ENCODE results near the gene PCLAF.

DNA sequence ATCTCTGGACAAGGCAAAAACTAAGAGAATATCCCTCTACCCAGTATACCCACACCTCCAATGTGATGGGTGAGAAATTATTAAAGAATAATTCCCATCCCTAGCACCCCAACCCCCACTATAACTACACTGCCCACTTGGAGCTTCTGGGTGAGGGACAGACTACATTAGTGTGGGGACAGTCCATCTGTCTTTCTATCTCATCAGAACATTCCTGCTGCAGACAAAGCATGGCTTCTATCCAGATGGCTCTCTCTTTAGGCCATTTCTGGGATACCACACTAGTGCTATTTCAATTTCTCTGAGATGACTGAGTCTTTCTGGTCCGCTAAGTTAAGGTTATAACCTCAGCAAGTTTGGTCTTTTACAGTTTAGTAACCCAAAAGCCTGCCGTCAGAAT is 31.9 kb downstream of the PCLAF start:
- TF ChIP-seq POLR2A (IDR thresholded peaks at IDR 0.05; ENCODE audit: low read depth, low read length) (no peak), TAF1 (IDR thresholded peaks at IDR 0.05; ENCODE audit: borderline replicate concordance, low read depth, low read length) (no peak), POLR2AphosphoS5 (IDR thresholded peaks at IDR 0.05; ENCODE audit: low read depth, low read length) (no peak)

Measured in GM12892 (cell line).